GM12878 (cell line): ENCODE data around the gene MRPL42. TPM values are rescaled to one million over a fixed set of nuclear protein-coding genes. Genes with fewer than 3 reads are reported as not detected.

Experiments
- polyA plus RNA-seq, 11 experiments: library from polyadenylated mRNA; depleted of rRNA in 4 of 11; unstranded in 6 of 11; stranded (reverse) in 5 of 11; fragments of >200 nt; fragmentation: Nextera tagmentation in 4 of 11; fragmentation: Illumina TruSeq in 1 of 11; extraction: Ambion mirVana in 4 of 11; extraction: Trizol in 1 of 11; gene quantifications; 1 replicate in 1 of 11; 2 replicates in 10 of 11; pipeline versions ENCODE4 v1.2.1 to v1.2.3, GENCODE V29; 2011 to 2016; ENCODE audit warnings: inconsistent platforms in 2 of 11, missing spikeins in 2 of 11, low read depth in 1 of 11
- small RNA-seq: library from RNA; depleted of rRNA; stranded (forward); fragments of <200 nt; gene quantifications from one replicate; pipeline ENCODE3, GENCODE V24; 2014
- total RNA-seq, 4 experiments: library from RNA; depleted of rRNA in 3 of 4; stranded (reverse); fragments of >200 nt in 3 of 4; fragmentation: Illumina TruSeq in 1 of 4; extraction: Trizol in 1 of 4; gene quantifications; 2 replicates each; pipeline versions ENCODE4 v1.2.1 to v1.2.3, GENCODE V29; 2013 to 2021

Gene MRPL42
- total and polyA plus RNA-seq, 10 of the 15 experiments (the other 5 are each of a cell fraction or from before 2014, with no cell fraction given): 65.1 to 427 (median 126) TPM

Small RNAs within 50 kb of the gene (small RNA-seq; reads per million reads assigned to genes)
- not detected for gene RF00019

Other genes starting within 250 kb of the MRPL42 start
- gene NUDT4, start 89.6 kb upstream of the MRPL42 start, total RNA-seq (2014; rRNA removed): 70.4 and 77.0 TPM in 2 replicates
- gene NUDT4, start 89.6 kb upstream of the MRPL42 start, total RNA-seq (2014; rRNA removed; fragmentation: Illumina TruSeq; extraction: Trizol): 89.9 and 91.6 TPM in 2 replicates
- gene NUDT4, start 89.6 kb upstream of the MRPL42 start, total RNA-seq (2021): 81.1 and 82.9 TPM in 2 replicates
- 61.8 and 103 TPM in 2 replicates for gene NUDT4, start 89.6 kb upstream of the MRPL42 start, polyA plus RNA-seq (2011; rRNA removed)
- gene NUDT4, start 89.6 kb upstream of the MRPL42 start, polyA plus RNA-seq (2014; fragmentation: Illumina TruSeq; extraction: Trizol): 84.0 and 110 TPM in 2 replicates
- gene NUDT4, start 89.6 kb upstream of the MRPL42 start, polyA plus RNA-seq (2014; fragmentation: Nextera tagmentation; extraction: Ambion mirVana): 10 to 100 TPM; 26.6 to 36.6 TPM
- 53.3 and 56.8 TPM in 2 replicates for gene NUDT4, start 89.6 kb upstream of the MRPL42 start, polyA plus RNA-seq (2014; rRNA removed)
- gene NUDT4, start 89.6 kb upstream of the MRPL42 start, polyA plus RNA-seq (2016; fragmentation: Nextera tagmentation; extraction: Ambion mirVana): 10 to 100 TPM; 27.0 to 64.4 TPM
- gene UBE2N, start 25.6 kb upstream of the MRPL42 start, total RNA-seq (2014; rRNA removed): 316 and 345 TPM in 2 replicates
- gene UBE2N, start 25.6 kb upstream of the MRPL42 start, total RNA-seq (2014; rRNA removed; fragmentation: Illumina TruSeq; extraction: Trizol): 301 and 306 TPM in 2 replicates
- gene UBE2N, start 25.6 kb upstream of the MRPL42 start, total RNA-seq (2021): 242 and 243 TPM in 2 replicates
- gene UBE2N, start 25.6 kb upstream of the MRPL42 start, polyA plus RNA-seq (2011; rRNA removed): 312 and 365 TPM in 2 replicates
- 394 and 481 TPM in 2 replicates for gene UBE2N, start 25.6 kb upstream of the MRPL42 start, polyA plus RNA-seq (2014; fragmentation: Illumina TruSeq; extraction: Trizol)
- 100 to 1,000 TPM; 699 to 945 TPM for gene UBE2N, start 25.6 kb upstream of the MRPL42 start, polyA plus RNA-seq (2014; fragmentation: Nextera tagmentation; extraction: Ambion mirVana)
- 492 and 503 TPM in 2 replicates for gene UBE2N, start 25.6 kb upstream of the MRPL42 start, polyA plus RNA-seq (2014; rRNA removed)
- 100 to 1,000 TPM; 522 to 545 TPM for gene UBE2N, start 25.6 kb upstream of the MRPL42 start, polyA plus RNA-seq (2016; fragmentation: Nextera tagmentation; extraction: Ambion mirVana)
- gene SOCS2, start 105.2 kb downstream of the MRPL42 start, total RNA-seq (2014; rRNA removed): 8.0 and 16.0 TPM in 2 replicates
- gene SOCS2, start 105.2 kb downstream of the MRPL42 start, total RNA-seq (2014; rRNA removed; fragmentation: Illumina TruSeq; extraction: Trizol): 9.7 and 10.1 TPM in 2 replicates
- gene SOCS2, start 105.2 kb downstream of the MRPL42 start, total RNA-seq (2021): 8.5 and 9.4 TPM in 2 replicates
- 2.6 and 3.5 TPM in 2 replicates for gene SOCS2, start 105.2 kb downstream of the MRPL42 start, polyA plus RNA-seq (2011; rRNA removed)
- 12.0 and 18.8 TPM in 2 replicates for gene SOCS2, start 105.2 kb downstream of the MRPL42 start, polyA plus RNA-seq (2014; fragmentation: Illumina TruSeq; extraction: Trizol)
- 1 to 10 TPM; 3.7 TPM for gene SOCS2, start 105.2 kb downstream of the MRPL42 start, polyA plus RNA-seq (2014; fragmentation: Nextera tagmentation; extraction: Ambion mirVana)
- gene SOCS2, start 105.2 kb downstream of the MRPL42 start, polyA plus RNA-seq (2014; rRNA removed): 11.5 and 12.7 TPM in 2 replicates
- 1 to 10 TPM; 5.1 to 6.5 TPM for gene SOCS2, start 105.2 kb downstream of the MRPL42 start, polyA plus RNA-seq (2016; fragmentation: Nextera tagmentation; extraction: Ambion mirVana)
- gene CRADD, start 209.9 kb downstream of the MRPL42 start, total RNA-seq (2014; rRNA removed): 9.3 and 13.6 TPM in 2 replicates
- gene CRADD, start 209.9 kb downstream of the MRPL42 start, total RNA-seq (2014; rRNA removed; fragmentation: Illumina TruSeq; extraction: Trizol): 8.2 and 8.6 TPM in 2 replicates
- 8.4 and 8.8 TPM in 2 replicates for gene CRADD, start 209.9 kb downstream of the MRPL42 start, total RNA-seq (2021)
- 15.5 and 16.0 TPM in 2 replicates for gene CRADD, start 209.9 kb downstream of the MRPL42 start, polyA plus RNA-seq (2011; rRNA removed)
- gene CRADD, start 209.9 kb downstream of the MRPL42 start, polyA plus RNA-seq (2014; fragmentation: Illumina TruSeq; extraction: Trizol): 11.4 and 12.7 TPM in 2 replicates
- 1 to 10 TPM; 7.6 to 8.8 TPM for gene CRADD, start 209.9 kb downstream of the MRPL42 start, polyA plus RNA-seq (2014; fragmentation: Nextera tagmentation; extraction: Ambion mirVana)
- 10.5 and 12.2 TPM in 2 replicates for gene CRADD, start 209.9 kb downstream of the MRPL42 start, polyA plus RNA-seq (2014; rRNA removed)
- 10 to 100 TPM; 12.0 to 13.2 TPM for gene CRADD, start 209.9 kb downstream of the MRPL42 start, polyA plus RNA-seq (2016; fragmentation: Nextera tagmentation; extraction: Ambion mirVana)